ENCODE data around the gene USP2.

The USP2 gene

GRCh38 chr11:119365071-119365591 lies 16.4 kb downstream of the USP2 start:
- H3K27me3 ChIP-seq (ENCODE audit: insufficient read depth, low read length, poor library complexity), result peaks cover 24% of the 10 kb centered on the region

DNA sequence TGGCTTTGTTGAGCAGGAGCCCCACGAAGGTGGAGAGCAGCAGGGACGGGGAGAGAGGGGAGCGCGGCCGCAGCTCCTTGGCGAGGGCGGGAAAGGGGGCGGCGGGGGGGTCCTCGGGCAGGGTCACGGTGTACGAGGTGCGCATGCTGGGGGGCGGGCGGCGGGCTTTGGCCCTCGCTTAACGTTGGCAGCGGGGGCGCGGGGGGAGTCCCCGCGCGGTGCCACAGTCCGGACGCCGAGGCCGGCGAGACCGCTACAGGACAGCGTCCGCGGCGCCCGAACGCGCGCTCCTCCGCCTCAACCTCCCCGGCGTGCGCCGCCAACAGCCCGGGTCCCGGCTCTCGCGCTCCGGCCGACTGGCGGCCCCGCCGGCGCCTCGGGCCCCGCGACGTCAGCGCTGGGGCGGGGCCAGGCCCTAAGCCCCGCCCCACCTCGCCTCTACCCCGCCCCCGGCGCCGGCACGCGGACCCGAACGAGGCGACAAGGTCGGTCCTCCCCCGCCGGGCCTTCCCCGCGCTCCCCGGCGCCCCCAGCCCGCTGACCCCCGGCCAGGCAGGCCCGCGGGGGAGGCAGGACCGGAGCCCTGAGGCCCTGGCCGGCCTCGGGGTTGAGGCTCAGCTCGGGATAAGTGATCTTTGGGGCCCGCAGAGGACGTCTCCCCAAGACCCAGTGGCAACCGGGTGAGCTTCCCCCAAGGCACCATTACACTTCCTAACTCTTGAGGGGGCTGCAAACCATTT lies 17.5 kb downstream of the USP2 start:
- H3K36me3 ChIP-seq (ENCODE audit: insufficient read depth, low read length), result no peaks in the 10 kb centered on the region
- no peaks in the 10 kb centered on the region for H4K20me1 ChIP-seq (ENCODE audit: insufficient read depth, low read length)
- no peak overlapping the region for H2AFZ ChIP-seq (ENCODE audit: low read depth, low read length)
- no peaks in the 10 kb centered on the region for H3K4me1 ChIP-seq (ENCODE audit: insufficient read depth, low read length)
- H3K4me2 ChIP-seq (ENCODE audit: insufficient read depth, low read length), result no peak overlapping the region
- DNase-seq, result no peak
- H3K4me3 ChIP-seq (ENCODE audit: low read depth in 1 of 2, low read length in 2 of 2), result no peak overlapping the region
- no peaks in the 10 kb centered on the region for H3K9me3 ChIP-seq (ENCODE audit: insufficient read depth, low read length, severe bottlenecking)
- ATAC-seq (ENCODE audit: insufficient read depth, low read depth), result no peak
- no peak for TF ChIP-seq EZH2 (IDR thresholded peaks at IDR 0.05; ENCODE audit: borderline replicate concordance, low read depth, low read length, severe bottlenecking)
- TF ChIP-seq, protein P1, sequence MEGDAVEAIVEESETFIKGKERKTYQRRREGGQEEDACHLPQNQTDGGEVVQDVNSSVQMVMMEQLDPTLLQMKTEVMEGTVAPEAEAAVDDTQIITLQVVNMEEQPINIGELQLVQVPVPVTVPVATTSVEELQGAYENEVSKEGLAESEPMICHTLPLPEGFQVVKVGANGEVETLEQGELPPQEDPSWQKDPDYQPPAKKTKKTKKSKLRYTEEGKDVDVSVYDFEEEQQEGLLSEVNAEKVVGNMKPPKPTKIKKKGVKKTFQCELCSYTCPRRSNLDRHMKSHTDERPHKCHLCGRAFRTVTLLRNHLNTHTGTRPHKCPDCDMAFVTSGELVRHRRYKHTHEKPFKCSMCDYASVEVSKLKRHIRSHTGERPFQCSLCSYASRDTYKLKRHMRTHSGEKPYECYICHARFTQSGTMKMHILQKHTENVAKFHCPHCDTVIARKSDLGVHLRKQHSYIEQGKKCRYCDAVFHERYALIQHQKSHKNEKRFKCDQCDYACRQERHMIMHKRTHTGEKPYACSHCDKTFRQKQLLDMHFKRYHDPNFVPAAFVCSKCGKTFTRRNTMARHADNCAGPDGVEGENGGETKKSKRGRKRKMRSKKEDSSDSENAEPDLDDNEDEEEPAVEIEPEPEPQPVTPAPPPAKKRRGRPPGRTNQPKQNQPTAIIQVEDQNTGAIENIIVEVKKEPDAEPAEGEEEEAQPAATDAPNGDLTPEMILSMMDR (IDR thresholded peaks at IDR 0.05; ENCODE audit: borderline replicate concordance, extremely low read depth, low read length, poor library complexity, severe bottlenecking), result no peak
- H3K27ac ChIP-seq (ENCODE audit: low read length), result no peak overlapping the region
- H3K79me2 ChIP-seq (ENCODE audit: insufficient read depth, low read length), result no peaks in the 10 kb centered on the region
- peaks cover 26% of the 10 kb centered on the region for H3K27me3 ChIP-seq (ENCODE audit: insufficient read depth, low read length, poor library complexity)
- no peak overlapping the region for H3K9ac ChIP-seq (ENCODE audit: low read depth, low read length)

More at GRCh38 chr11:119365071-119365591, 16.4 kb downstream of the USP2 start:
- H3K79me2 ChIP-seq (ENCODE audit: insufficient read depth, low read length), result no peaks in the 10 kb centered on the region
- no peaks in the 10 kb centered on the region for H3K4me1 ChIP-seq (ENCODE audit: insufficient read depth, low read length)
- H3K4me2 ChIP-seq (ENCODE audit: insufficient read depth, low read length), result no peak overlapping the region
- H4K20me1 ChIP-seq (ENCODE audit: insufficient read depth, low read length), result no peaks in the 10 kb centered on the region
- no peak overlapping the region for H3K9ac ChIP-seq (ENCODE audit: low read depth, low read length)
- H3K4me3 ChIP-seq (ENCODE audit: low read depth in 1 of 2, low read length in 2 of 2), result no peak overlapping the region
- H2AFZ ChIP-seq (ENCODE audit: low read depth, low read length), result no peak overlapping the region
- no peaks in the 10 kb centered on the region for H3K9me3 ChIP-seq (ENCODE audit: insufficient read depth, low read length, severe bottlenecking)
- DNase-seq (no peak), ATAC-seq (ENCODE audit: insufficient read depth, low read depth) (no peak)
- H3K36me3 ChIP-seq (ENCODE audit: insufficient read depth, low read length), result no peaks in the 10 kb centered on the region
- H3K27ac ChIP-seq (ENCODE audit: low read length), result no peak overlapping the region
- TF ChIP-seq EZH2 (IDR thresholded peaks at IDR 0.05; ENCODE audit: borderline replicate concordance, low read depth, low read length, severe bottlenecking), result no peak
- TF ChIP-seq, protein P1 (IDR thresholded peaks at IDR 0.05; ENCODE audit: borderline replicate concordance, extremely low read depth, low read length, poor library complexity, severe bottlenecking), result no peak

DNA sequence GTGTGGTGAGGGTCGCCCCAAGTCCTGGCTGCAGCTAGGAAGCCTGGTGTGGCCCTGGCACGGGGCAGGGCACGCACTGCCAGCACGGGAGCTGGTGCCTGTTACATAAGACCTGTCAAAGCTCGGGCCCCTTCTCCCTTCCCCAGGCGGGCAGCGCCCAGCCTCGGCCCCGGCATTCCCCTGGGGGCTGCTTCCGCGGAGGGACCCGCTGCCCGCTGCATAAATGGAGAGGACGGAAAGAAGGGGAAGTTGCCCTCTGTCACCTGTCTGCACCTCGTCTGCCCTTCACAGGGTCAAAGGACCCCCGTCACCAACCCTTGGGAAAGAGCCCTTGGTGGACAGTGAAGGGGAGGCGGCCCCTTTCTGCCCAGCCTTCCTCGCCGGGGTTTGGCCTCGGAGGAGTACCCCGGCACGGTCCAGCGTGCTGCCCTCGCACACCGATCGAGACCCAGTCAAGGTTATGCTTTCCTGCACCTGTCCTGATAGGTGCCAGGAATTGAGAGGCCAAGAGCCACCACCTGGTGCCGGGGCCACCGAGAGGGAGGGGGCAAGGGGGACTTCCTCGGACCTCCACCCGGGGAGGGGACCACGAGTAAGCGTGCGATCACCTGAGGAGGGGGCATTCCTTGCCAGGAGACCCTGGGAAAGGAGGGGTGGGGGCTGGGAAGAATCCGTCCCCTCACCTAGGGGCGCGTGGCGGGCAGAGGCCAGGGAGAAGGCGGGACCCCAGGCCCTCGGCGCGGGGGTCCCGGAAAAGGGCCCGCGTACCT lies 18.2 kb downstream of the USP2 start:
- DNase-seq (no peak), ATAC-seq (ENCODE audit: insufficient read depth, low read depth) (no peak)
- no peaks in the 10 kb centered on the region for H3K4me1 ChIP-seq (ENCODE audit: insufficient read depth, low read length)
- no peaks in the 10 kb centered on the region for H3K36me3 ChIP-seq (ENCODE audit: insufficient read depth, low read length)
- no peak overlapping the region for H3K4me3 ChIP-seq (ENCODE audit: low read depth in 1 of 2, low read length in 2 of 2)
- H3K27me3 ChIP-seq (ENCODE audit: insufficient read depth, low read length, poor library complexity), result peaks cover 25% of the 10 kb centered on the region
- no peak overlapping the region for H3K4me2 ChIP-seq (ENCODE audit: insufficient read depth, low read length)
- no peaks in the 10 kb centered on the region for H3K79me2 ChIP-seq (ENCODE audit: insufficient read depth, low read length)
- H4K20me1 ChIP-seq (ENCODE audit: insufficient read depth, low read length), result no peaks in the 10 kb centered on the region
- no peak overlapping the region for H3K27ac ChIP-seq (ENCODE audit: low read length)
- H3K9ac ChIP-seq (ENCODE audit: low read depth, low read length), result no peak overlapping the region
- no peaks in the 10 kb centered on the region for H3K9me3 ChIP-seq (ENCODE audit: insufficient read depth, low read length, severe bottlenecking)
- H2AFZ ChIP-seq (ENCODE audit: low read depth, low read length), result no peak overlapping the region
- TF ChIP-seq, protein P1 (IDR thresholded peaks at IDR 0.05; ENCODE audit: borderline replicate concordance, extremely low read depth, low read length, poor library complexity, severe bottlenecking), result no peak
- TF ChIP-seq EZH2 (IDR thresholded peaks at IDR 0.05; ENCODE audit: borderline replicate concordance, low read depth, low read length, severe bottlenecking), result no peak
